D721Med (cell line): ENCODE measurements around the gene GPR183.

Experiments
- DNase-seq: peaks from one replicate; pipeline ENCODE4 v3.0.0; 2011; ENCODE audit warnings: low spot score; ENCODE audit not compliant: insufficient read length
- FAIRE-seq: peaks from 2 replicates; lab custom pipeline; 2011; peaks lifted over from hg19 to GRCh38; lab: Jason Lieb, UNC
- TF ChIP-seq, protein P1 (sequence below): IDR thresholded peaks from 2 replicates; pipeline ENCODE4 v1.5.1; 2012; ENCODE audit warnings: mild to moderate bottlenecking, control low read depth; ENCODE audit not compliant: insufficient read depth; ENCODE audit errors: missing control alignments

The GPR183 gene

DNA sequence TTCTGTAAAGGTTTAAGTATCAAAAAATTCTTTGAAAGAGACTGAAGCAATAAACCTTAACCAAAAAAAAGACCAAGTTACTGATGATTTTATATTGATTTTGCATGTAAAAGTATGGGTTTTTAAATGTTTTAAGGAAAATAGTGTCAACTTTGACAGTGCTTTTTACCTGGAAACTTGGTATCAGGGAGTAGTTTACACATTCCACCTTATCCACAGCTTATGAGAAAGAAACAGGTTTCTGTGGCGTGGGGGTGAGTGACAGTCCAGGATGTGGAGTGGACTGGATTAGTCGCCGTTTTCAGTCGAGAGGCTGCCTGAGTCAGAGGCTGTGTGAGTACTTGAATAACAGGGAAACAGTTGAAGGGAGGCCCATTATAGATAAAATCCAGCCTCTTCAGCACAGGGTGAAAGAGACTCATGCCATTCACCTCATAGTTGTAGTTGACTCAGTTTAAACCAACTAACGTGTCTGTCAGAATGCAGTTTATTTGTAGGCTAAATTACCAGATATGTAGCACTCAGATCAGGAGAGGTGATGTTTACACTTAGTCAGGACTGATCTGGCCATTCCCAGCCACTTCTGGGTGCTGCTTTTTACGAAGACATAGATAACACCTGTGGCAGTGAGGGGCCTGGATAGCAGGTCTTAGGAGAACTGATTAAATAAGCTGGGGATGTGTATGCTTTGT, 595 bp upstream of the GPR183 start:
- TF ChIP-seq, protein P1, sequence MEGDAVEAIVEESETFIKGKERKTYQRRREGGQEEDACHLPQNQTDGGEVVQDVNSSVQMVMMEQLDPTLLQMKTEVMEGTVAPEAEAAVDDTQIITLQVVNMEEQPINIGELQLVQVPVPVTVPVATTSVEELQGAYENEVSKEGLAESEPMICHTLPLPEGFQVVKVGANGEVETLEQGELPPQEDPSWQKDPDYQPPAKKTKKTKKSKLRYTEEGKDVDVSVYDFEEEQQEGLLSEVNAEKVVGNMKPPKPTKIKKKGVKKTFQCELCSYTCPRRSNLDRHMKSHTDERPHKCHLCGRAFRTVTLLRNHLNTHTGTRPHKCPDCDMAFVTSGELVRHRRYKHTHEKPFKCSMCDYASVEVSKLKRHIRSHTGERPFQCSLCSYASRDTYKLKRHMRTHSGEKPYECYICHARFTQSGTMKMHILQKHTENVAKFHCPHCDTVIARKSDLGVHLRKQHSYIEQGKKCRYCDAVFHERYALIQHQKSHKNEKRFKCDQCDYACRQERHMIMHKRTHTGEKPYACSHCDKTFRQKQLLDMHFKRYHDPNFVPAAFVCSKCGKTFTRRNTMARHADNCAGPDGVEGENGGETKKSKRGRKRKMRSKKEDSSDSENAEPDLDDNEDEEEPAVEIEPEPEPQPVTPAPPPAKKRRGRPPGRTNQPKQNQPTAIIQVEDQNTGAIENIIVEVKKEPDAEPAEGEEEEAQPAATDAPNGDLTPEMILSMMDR = no peak
- FAIRE-seq (no peak), DNase-seq (no peak)

DNA sequence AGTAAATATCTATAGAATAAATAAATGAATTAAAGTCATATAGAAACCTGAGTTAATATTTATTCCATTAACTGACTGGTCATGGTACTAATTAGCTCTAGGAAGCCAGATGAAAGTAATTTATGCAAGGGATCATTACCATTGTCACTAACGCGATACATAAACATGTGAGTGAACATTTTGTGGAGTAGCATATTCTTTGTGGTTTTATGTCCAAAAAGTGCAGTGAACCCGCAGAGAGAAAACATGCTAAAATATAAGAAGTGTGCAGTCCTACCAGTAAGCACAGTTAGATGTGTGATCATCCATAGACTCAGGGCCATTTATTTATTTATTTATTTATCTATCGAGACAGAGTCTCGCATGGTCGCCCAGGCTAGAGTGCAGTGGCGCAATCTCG, 1.6 kb downstream of the GPR183 start:
- TF ChIP-seq, protein P1 = no peak
- FAIRE-seq = no peak
- DNase-seq = no peak

DNA sequence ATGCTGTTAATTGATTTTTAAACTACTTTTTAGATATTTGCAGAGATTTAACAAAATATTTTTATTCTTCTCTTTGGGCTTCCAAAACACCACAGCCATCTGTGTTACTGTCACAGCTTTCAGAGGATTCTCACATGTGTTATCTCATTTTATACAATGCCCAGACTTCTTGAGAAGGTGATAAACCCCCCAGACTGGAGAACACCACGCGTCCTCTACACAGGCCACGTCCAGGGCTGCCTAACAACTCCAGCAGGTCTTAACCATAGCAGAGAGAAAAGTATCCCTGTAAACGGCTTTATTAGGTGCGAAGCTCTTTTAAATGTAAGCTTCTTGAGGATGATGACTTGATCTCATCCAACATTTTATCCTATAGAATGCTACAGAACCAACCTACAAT, 2.0 kb downstream of the GPR183 start:
- FAIRE-seq = no peak
- TF ChIP-seq, protein P1 = no peak

DNA sequence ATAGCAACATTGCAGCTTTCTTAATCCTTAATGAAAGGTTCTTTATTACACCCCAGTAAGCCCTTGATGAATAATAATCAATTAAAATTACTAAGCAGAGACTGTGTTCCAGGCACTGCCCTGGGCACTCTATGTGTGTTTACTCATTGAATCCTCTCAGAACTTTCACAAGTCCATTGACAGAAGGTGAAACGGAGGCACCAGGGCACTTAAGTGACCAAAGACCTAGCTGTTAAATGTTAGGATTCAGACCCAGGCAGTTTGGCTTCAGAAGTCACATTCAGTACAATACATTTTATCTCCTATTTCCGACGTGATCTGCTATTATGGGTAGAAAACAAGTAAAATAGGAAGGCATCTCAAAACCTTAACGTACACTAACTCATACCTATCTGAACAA, 2.7 kb downstream of the GPR183 start:
- FAIRE-seq (no peak), DNase-seq (no peak)
- TF ChIP-seq, protein P1 = no peak

More for the DNA sequence above, 2.0 kb downstream of the GPR183 start:
- no peak for DNase-seq

DNA sequence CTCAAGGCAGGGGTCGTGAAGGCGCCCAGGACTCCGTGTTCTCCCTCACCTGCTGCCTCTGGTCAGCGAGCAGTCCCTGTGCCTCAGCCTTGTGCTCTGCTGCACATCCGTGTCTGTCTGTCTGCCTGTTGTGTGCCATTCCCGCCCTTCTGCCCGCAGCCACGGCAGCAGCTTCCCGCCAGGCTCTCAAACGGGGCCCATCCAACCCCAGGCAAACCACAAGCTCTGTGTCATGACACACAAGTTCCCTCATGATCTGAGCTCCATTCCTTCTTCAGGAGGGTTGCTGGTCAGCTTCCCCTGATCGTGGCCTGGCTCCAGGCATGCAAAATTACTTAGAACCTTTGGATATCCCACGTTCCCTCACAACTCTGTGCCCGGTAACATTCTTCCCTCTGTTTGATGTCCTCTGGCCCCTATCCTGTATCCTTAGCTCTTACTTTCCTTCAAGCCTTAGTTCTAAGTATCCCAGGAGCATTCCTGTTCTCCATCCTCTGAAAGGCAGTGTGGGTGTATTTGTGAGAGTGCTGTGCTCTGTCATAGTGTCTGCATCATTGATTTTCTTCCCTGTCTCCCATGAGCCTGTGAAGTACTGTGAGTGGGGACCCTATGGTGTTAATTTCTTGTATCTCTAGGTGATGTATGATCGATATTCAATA, 3.2 kb downstream of the GPR183 start:
- FAIRE-seq (no peak), DNase-seq (no peak)
- TF ChIP-seq, protein P1 = no peak

DNA sequence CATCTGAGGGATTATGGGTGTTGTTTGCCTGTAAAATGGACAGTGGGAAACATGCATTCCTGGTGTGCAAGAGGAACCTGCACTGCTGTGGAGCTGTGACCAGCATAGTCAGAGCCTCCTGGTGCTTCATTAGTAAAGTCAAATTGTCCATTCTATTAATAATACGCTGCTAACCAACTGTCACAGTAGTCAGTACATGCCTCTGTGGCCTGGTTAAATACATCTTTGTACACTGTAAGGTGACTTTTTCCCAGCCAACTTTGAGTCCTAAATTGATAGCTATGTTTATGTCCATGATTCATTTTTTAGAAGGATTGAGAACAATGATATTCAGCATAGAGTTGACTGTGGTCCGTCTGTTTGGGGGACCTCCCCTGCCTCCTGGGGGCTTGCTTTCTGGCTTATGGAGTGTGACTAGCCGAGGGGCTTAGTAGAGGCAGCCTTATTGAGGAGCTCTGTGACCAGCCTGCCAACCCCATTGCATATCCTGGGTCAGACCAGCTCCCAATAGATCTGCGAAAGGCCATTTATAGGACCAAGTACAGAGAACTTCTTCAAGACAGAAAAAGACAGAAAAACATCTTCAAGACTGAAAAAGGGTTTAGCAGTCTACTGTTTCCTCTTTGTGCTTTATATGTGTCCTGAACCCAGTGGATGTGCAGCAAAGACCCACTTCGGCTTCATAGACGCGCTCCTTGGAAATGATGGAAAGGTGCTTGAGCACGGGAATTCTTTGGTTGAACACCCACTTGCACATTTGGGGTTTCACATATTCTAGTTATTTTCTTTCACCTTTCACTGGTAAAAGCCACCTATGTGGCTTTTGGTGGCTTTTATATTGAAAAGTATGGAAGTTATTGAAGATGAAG, 4.3 kb downstream of the GPR183 start:
- DNase-seq (no peak), FAIRE-seq (no peak)
- TF ChIP-seq, protein P1 = no peak
